ENCODE results near the gene PRR35.

The PRR35 gene

GRCh38 chr16:582614-583331 lies 22.6 kb downstream of the PRR35 start:
- DNase-seq: no peak

- DNase-seq: peak in 1 of 2 experiments; percentile 61
Measured at GRCh38 chr16:583470-583814, 23.2 kb downstream of the PRR35 start.

GRCh38 chr16:583815-584591 lies 23.8 kb downstream of the PRR35 start:
- DNase-seq: peak; percentile 46 to 74

- DNase-seq: peak in 1 of 2 experiments; percentile 33
Measured at GRCh38 chr16:585351-585750, 25.2 kb downstream of the PRR35 start.

GRCh38 chr16:586047-586644 lies 26.0 kb downstream of the PRR35 start:
- no peak for DNase-seq

- DNase-seq: no peak
Measured at GRCh38 chr16:586645-587590, 26.7 kb downstream of the PRR35 start.

- DNase-seq: peak; percentile 22 to 47
Measured at GRCh38 chr16:588639-588888, 28.4 kb downstream of the PRR35 start.

- DNase-seq: peak; percentile 91 to 94
Measured at GRCh38 chr16:588889-589657, 28.9 kb downstream of the PRR35 start.

- peak; percentile 91 to 96 for DNase-seq
Measured at GRCh38 chr16:589658-590187, 29.5 kb downstream of the PRR35 start, which contains the start of gene RAB40C. RAB40C (plus strand) TSS chr16:590066; CDS start chr16:590292, 226 bp downstream.

- DNase-seq: peak in 1 of 2 experiments; percentile 64
Measured at GRCh38 chr16:590188-590814, 30.1 kb downstream of the PRR35 start.

GRCh38 chr16:590815-591200 lies 30.6 kb downstream of the PRR35 start:
- DNase-seq: no peak

- DNase-seq: no peak
Measured at GRCh38 chr16:591231-591630, 31.0 kb downstream of the PRR35 start.

- no peak for DNase-seq
Measured at GRCh38 chr16:591892-592517, 31.8 kb downstream of the PRR35 start.

GRCh38 chr16:592518-593306 lies 32.5 kb downstream of the PRR35 start:
- DNase-seq: peak; percentile 76 to 91

- DNase-seq: peak; percentile 38 to 63
Measured at GRCh38 chr16:593406-593805, 33.2 kb downstream of the PRR35 start.

GRCh38 chr16:593807-594206 lies 33.6 kb downstream of the PRR35 start:
- no peak for DNase-seq

GRCh38 chr16:595094-595528 lies 34.9 kb downstream of the PRR35 start:
- no peak for DNase-seq

- DNase-seq: no peak
Measured at GRCh38 chr16:595942-596735, 35.9 kb downstream of the PRR35 start.

- no peak for DNase-seq
Measured at GRCh38 chr16:596736-597060, 36.5 kb downstream of the PRR35 start.
